Measurements from ENCODE around the gene LIAS.

The LIAS gene

DNA sequence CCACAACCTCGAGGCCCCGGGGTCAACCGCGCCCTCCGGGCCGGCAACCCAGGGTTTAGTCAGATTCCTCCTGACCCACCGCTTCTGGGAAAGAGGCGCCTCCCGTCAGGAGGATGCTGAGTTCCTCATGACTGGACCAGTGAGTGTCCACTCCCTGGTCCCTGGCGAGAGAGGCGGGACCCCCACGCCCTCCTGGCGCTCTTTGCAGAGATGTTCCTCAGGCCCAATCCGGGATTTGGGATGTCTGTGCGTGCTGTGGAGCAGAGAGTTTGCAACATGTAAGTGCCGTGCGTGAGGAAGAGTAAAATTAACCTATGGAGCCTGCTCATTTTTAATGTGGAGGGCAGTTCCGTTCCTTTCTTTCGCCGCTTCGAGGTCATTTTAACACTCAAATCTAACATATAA lies 69.2 kb downstream of the LIAS start:
- no peak for DNase-seq (ENCODE audit: low read depth, low spot score)

Measured in iPS DF 19.7 (cell line).